Right lobe of liver (tissue), 6 donors: Measurements from ENCODE around the gene DLG1. TPM values are rescaled to one million over a fixed set of nuclear protein-coding genes. Genes with fewer than 3 reads are reported as not detected.

Source experiments
- ATAC-seq, 4 donors: fragments of 200-7000 bp; cut with Tn5 transposase; one replicate each; pipeline ENCODE4 v1.9.1; 2020; ENCODE audit warnings: mild to moderate bottlenecking in 4 of 4, moderate library complexity in 4 of 4
- DNase-seq, 3 donors: peaks; one replicate each; pipeline ENCODE4 v3.0.0-alpha.2; 2020
- H3K27ac ChIP-seq, 3 donors: fragments of 200-600 bp; one replicate each; pipeline ENCODE4 v1.8.0; 2022
- H3K27me3 ChIP-seq, 2 donors: fragments of 200-600 bp; one replicate each; pipeline ENCODE4 v1.8.0; 2022
- H3K36me3 ChIP-seq, 4 donors: fragments of 200-600 bp; sonication (generic) in 1 of 4; one replicate each; pipeline versions ENCODE4 v1.5.1 to v1.8.0; 2017 to 2022; ENCODE audit warnings: control low read depth in 1 of 4
- H3K4me1 ChIP-seq, 4 donors: fragments of 200-600 bp; sonication (generic) in 1 of 4; one replicate each; pipeline versions ENCODE4 v1.5.1 to v1.8.0; 2017 to 2022; ENCODE audit warnings: control low read depth in 1 of 4
- H3K4me3 ChIP-seq, 3 donors: fragments of 200-600 bp; one replicate each; pipeline ENCODE4 v1.8.0; 2022
- H3K9me3 ChIP-seq, 4 donors: fragments of 200-600 bp; sonication (generic) in 1 of 4; one replicate each; pipeline versions ENCODE4 v1.5.1 to v1.8.0; 2017 to 2022; ENCODE audit warnings: control low read depth in 1 of 4
- POLR2A ChIP-seq: fragments of 450-650 bp; IDR thresholded peaks from one replicate; pipeline ENCODE4 v1.6.1; 2017; ENCODE audit warnings: antibody characterized with exemption, mild to moderate bottlenecking
- WGBS: methylation state at CpG from one replicate; pipeline ENCODE4 v1.1.6; 2018; ENCODE audit warnings: low coverage, low lambda C conversion rate; ENCODE audit not compliant: insufficient coverage; ENCODE audit errors: missing lambda C conversion rate; 5-methylcytosine and 5-hydroxymethylcytosine counted together
- intact Hi-C, 2 donors: fragments of 100-400 bp; cut with DNase I; formaldehyde crosslinking; loops; one replicate each; pipeline versions ENCODE4 v1.11.2 to v1.14.1; 2022
- total RNA-seq, 6 experiments: library from RNA; depleted of rRNA in 2 of 6; stranded (reverse); fragments of >200 nt in 2 of 6; fragmentation: NEBNext Ultra II Directional in 3 of 6; extraction: Animal tissue kit (Norgen Biotek cat#: 25700) in 3 of 6; gene quantifications; one replicate each; pipeline versions ENCODE4 v1.1.0 to v1.2.4, GENCODE V29; 2016 to 2023
- TF ChIP-seq, protein P1 (sequence below), 4 donors: fragments of 200-600 bp in 3 of 4; fragments of 450-650 bp in 1 of 4; IDR thresholded peaks; one replicate each; pipeline versions ENCODE4 v1.5.1 to v1.8.0; 2016 to 2022; ENCODE audit warnings: antibody characterized with exemption in 4 of 4, mild to moderate bottlenecking in 2 of 4
- donor health status: DM: no; HTN: yes; CAD: no.
- donor health status: DM: no; HTN: no; CAD: no.
- donor health status: DM: no; HTN: no; CAD: no.
- donor health status: DM: no; HTN: yes; CAD: no.
- donor health status: DM: no; HTN: yes; CAD: no.

DLG1 gene
- total RNA-seq, 6 experiments from 2014 or later = 36.1 to 50.2 (median 44.2) TPM

GRCh38 chr3:197001106-197001971 is 297.1 kb downstream of the DLG1 start:
- WGBS = 88% methylated on average over 9 of the region's 20 CpGs
- Histone ChIP-seq H3K27ac (no peak overlapping the region), H3K27me3 (no peaks in the 10 kb centered on the region), H3K9me3 (no peaks in the 10 kb centered on the region), H3K4me1 (no peaks in the 10 kb centered on the region), H3K36me3 (no peaks in the 10 kb centered on the region), H3K4me3 (no peak overlapping the region)
- intact Hi-C loops = loop anchor here (5.0 to 10.0 kb wide), 2 partner anchors 183 to 186 kb away; no protein-coding TSS in a partner anchor
- ATAC-seq = no peak
- DNase-seq = peak; percentile 15 to 43 (median 35)
- no peak for TF ChIP-seq POLR2A
- TF ChIP-seq, protein P1, sequence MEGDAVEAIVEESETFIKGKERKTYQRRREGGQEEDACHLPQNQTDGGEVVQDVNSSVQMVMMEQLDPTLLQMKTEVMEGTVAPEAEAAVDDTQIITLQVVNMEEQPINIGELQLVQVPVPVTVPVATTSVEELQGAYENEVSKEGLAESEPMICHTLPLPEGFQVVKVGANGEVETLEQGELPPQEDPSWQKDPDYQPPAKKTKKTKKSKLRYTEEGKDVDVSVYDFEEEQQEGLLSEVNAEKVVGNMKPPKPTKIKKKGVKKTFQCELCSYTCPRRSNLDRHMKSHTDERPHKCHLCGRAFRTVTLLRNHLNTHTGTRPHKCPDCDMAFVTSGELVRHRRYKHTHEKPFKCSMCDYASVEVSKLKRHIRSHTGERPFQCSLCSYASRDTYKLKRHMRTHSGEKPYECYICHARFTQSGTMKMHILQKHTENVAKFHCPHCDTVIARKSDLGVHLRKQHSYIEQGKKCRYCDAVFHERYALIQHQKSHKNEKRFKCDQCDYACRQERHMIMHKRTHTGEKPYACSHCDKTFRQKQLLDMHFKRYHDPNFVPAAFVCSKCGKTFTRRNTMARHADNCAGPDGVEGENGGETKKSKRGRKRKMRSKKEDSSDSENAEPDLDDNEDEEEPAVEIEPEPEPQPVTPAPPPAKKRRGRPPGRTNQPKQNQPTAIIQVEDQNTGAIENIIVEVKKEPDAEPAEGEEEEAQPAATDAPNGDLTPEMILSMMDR (IDR thresholded peaks at IDR 0.05) = no peak

- peak in 2 of 3 donors; percentile 2 to 20 for DNase-seq
- Histone ChIP-seq H3K36me3 (no peaks in the 10 kb centered on the region), H3K4me3 (no peak overlapping the region), H3K27ac (no peak overlapping the region), H3K4me1 (no peaks in the 10 kb centered on the region), H3K9me3 (no peaks in the 10 kb centered on the region), H3K27me3 (no peaks in the 10 kb centered on the region)
- no peak for ATAC-seq
- 71% methylated on average over 1 of the region's 5 CpGs for WGBS
- TF ChIP-seq, protein P1 (IDR thresholded peaks at IDR 0.05) = no peak
- no peak for TF ChIP-seq POLR2A
- intact Hi-C loops = loop anchor here (5.0 to 10.0 kb wide), 2 partner anchors 185 to 187 kb away; no protein-coding TSS in a partner anchor
Measured at GRCh38 chr3:197000211-197000610, 298.2 kb downstream of the DLG1 start.

GRCh38 chr3:196998966-196999760 is 299.2 kb downstream of the DLG1 start:
- Histone ChIP-seq H3K36me3 (no peaks in the 10 kb centered on the region), H3K9me3 (no peaks in the 10 kb centered on the region), H3K27me3 (no peaks in the 10 kb centered on the region), H3K4me3 (no peak overlapping the region), H3K27ac (no peak overlapping the region), H3K4me1 (no peaks in the 10 kb centered on the region)
- ATAC-seq = no peak
- TF ChIP-seq POLR2A = no peak
- TF ChIP-seq, protein P1 (IDR thresholded peaks at IDR 0.05) = no peak
- WGBS = 100% methylated on average over 4 of the region's 21 CpGs
- intact Hi-C loops = no loop called here
- DNase-seq = peak; percentile 13 to 39 (median 31)

- 90% methylated on average over 2 of the region's 15 CpGs for WGBS
- H3K27ac ChIP-seq = no peak overlapping the region
- TF ChIP-seq POLR2A = no peak
- TF ChIP-seq, protein P1 (IDR thresholded peaks at IDR 0.05) = no peak
- H3K4me1 ChIP-seq = no peaks in the 10 kb centered on the region
- no peaks in the 10 kb centered on the region for H3K9me3 ChIP-seq
- no peaks in the 10 kb centered on the region for H3K27me3 ChIP-seq
- ATAC-seq (no peak), DNase-seq (peak; percentile 13 to 36 (median 35))
- intact Hi-C loops = no loop called here
- no peaks in the 10 kb centered on the region for H3K36me3 ChIP-seq
- no peak overlapping the region for H3K4me3 ChIP-seq
Measured at GRCh38 chr3:196997311-196997710, 301.1 kb downstream of the DLG1 start.
